B cell (primary cell): Measurements from ENCODE around the gene TGFBR3L. TPM values are rescaled to one million over a fixed set of nuclear protein-coding genes. Genes with fewer than 3 reads are reported as not detected.

ENCODE experiments used
- ATAC-seq: fragments of 200-7000 bp; cut with Tn5 transposase; one replicate; pipeline ENCODE4 v1.10.0; 2021; ENCODE audit warnings: low read depth, mild to moderate bottlenecking, moderate number of reproducible peaks, moderate library complexity
- CTCF ChIA-PET: fragments of 350-600 bp; sonication (Branson Sonifier 250); formaldehyde crosslinking; loops from one replicate; lab custom pipeline; 2021; ENCODE audit warnings: antibody characterized with exemption, inconsistent platforms; lab: Charles Lee
- POLR2A ChIA-PET: fragments of 350-600 bp; sonication (Branson Sonifier 250); formaldehyde crosslinking; loops from one replicate; lab custom pipeline; 2021; ENCODE audit warnings: antibody characterized with exemption; lab: Charles Lee
- DNase-seq: peaks from one replicate; pipeline ENCODE4 v3.0.0; 2013
- H2AFZ ChIP-seq: 2 replicates; pipeline ENCODE4 v1.6.1; 2012; ENCODE audit warnings: mild to moderate bottlenecking, low read depth, low read length; ENCODE audit not compliant: insufficient read depth, poor library complexity, severe bottlenecking
- H3K27ac ChIP-seq, 2 donors: 1 replicate in 1 of 2; 2 replicates in 1 of 2; pipeline ENCODE4 v1.5.1; 2012 to 2013; ENCODE audit warnings: low read length in 2 of 2, mild to moderate bottlenecking in 2 of 2, moderate library complexity in 1 of 2
- H3K27me3 ChIP-seq, 4 experiments: fragments of 200-600 bp in 1 of 4; sonication (generic) in 1 of 4; replicated peaks in 1 of 4; 1 replicate in 2 of 4; 2 replicates in 2 of 4; pipeline versions ENCODE4 v1.6.1 to v1.7.0; 2013 to 2016; ENCODE audit warnings: low read length in 3 of 4, mild to moderate bottlenecking in 2 of 4, mixed read lengths in 1 of 4, moderate library complexity in 1 of 4; ENCODE audit not compliant: insufficient read depth in 4 of 4, control insufficient read depth in 3 of 4; ENCODE audit errors: control extremely low read depth in 1 of 4
- H3K36me3 ChIP-seq, 2 experiments: replicated peaks in 1 of 2; 1 replicate in 1 of 2; 2 replicates in 1 of 2; pipeline versions ENCODE4 v1.6.1 to v1.7.1; 2013; ENCODE audit warnings: low read length in 1 of 2; ENCODE audit not compliant: insufficient read depth in 2 of 2, control insufficient read depth in 1 of 2; ENCODE audit errors: control extremely low read depth in 1 of 2, extremely low read depth in 1 of 2
- H3K4me1 ChIP-seq, 2 donors: fragments of 200-600 bp in 1 of 2; sonication (generic) in 1 of 2; 1 replicate in 1 of 2; 2 replicates in 1 of 2; pipeline versions ENCODE4 v1.5.1 to v1.6.1; 2013 to 2017; ENCODE audit warnings: low read length in 2 of 2; ENCODE audit not compliant: control insufficient read depth in 2 of 2, insufficient read depth in 2 of 2
- H3K4me2 ChIP-seq: replicated peaks from 2 replicates; pipeline ENCODE3; 2012; ENCODE audit warnings: mild to moderate bottlenecking, low read depth, low read length; ENCODE audit not compliant: poor library complexity, severe bottlenecking
- H3K4me3 ChIP-seq, 5 experiments: fragments of 200-600 bp in 1 of 5; sonication (generic) in 1 of 5; 1 replicate in 3 of 5; 2 replicates in 2 of 5; pipeline versions ENCODE4 v1.5.1 to v1.7.0; 2011 to 2016; ENCODE audit warnings: low read length in 4 of 5, mild to moderate bottlenecking in 4 of 5, low read depth in 2 of 5, control low read depth in 1 of 5, moderate library complexity in 1 of 5; ENCODE audit not compliant: insufficient read depth in 1 of 5; ENCODE audit errors: control extremely low read depth in 1 of 5, extremely low read depth in 1 of 5
- H3K79me2 ChIP-seq: fragments of 200-600 bp; sonication (generic); one replicate; pipeline ENCODE4 v1.6.0; 2016; ENCODE audit warnings: low read length; ENCODE audit not compliant: control insufficient read depth, insufficient read depth
- H3K9ac ChIP-seq: fragments of 200-600 bp; sonication (generic); 2 replicates; pipeline ENCODE4 v1.6.1; 2017; ENCODE audit warnings: mild to moderate bottlenecking, low read length, moderate library complexity
- H3K9me3 ChIP-seq, 3 donors: one replicate each; pipeline versions ENCODE4 v1.6.1 to v1.7.1; 2013; ENCODE audit warnings: low read length in 2 of 3; ENCODE audit not compliant: control insufficient read depth in 2 of 3, insufficient read depth in 1 of 3; ENCODE audit errors: control extremely low read depth in 1 of 3
- H4K20me1 ChIP-seq: 2 replicates; pipeline ENCODE4 v1.6.0; 2012; ENCODE audit warnings: mild to moderate bottlenecking, low read length; ENCODE audit not compliant: insufficient read depth, control insufficient read depth, poor library complexity, severe bottlenecking
- H3K27ac Mint-ChIP-seq: one replicate; pipeline ENCODE4 v1.8.0; 2021; ENCODE audit warnings: mixed read lengths
- H3K27me3 Mint-ChIP-seq: one replicate; pipeline ENCODE4 v1.8.0; 2021; ENCODE audit warnings: mixed read lengths
- H3K4me1 Mint-ChIP-seq: one replicate; pipeline ENCODE4 v1.8.0; 2021; ENCODE audit warnings: mixed read lengths
- H3K4me3 Mint-ChIP-seq: one replicate; pipeline ENCODE4 v1.8.0; 2021; ENCODE audit warnings: mixed read lengths
- H3K9me3 Mint-ChIP-seq: one replicate; pipeline ENCODE4 v1.8.0; 2022; ENCODE audit warnings: mixed read lengths; ENCODE audit not compliant: insufficient read depth
- EZH2 ChIP-seq: IDR thresholded peaks from 2 replicates; pipeline ENCODE4 v1.6.1; 2012; ENCODE audit warnings: borderline replicate concordance, low read depth, mild to moderate bottlenecking, moderate library complexity, low read length; ENCODE audit not compliant: insufficient read depth, poor library complexity, severe bottlenecking
- WGBS: methylation state at CpG from one replicate; pipeline ENCODE4 v1.1.5; 2013; ENCODE audit warnings: missing lambda C conversion rate; ENCODE audit not compliant: insufficient coverage; 5-methylcytosine and 5-hydroxymethylcytosine counted together
- intact Hi-C: fragments of 100-400 bp; cut with micrococcal nuclease; formaldehyde crosslinking; loops from one replicate; pipeline ENCODE4 v1.10.0; 2022
- polyA plus RNA-seq: library from polyadenylated mRNA; depleted of rRNA; stranded (reverse); fragments of >200 nt; gene quantifications from 2 replicates; pipeline ENCODE4 v1.2.3, GENCODE V29; 2012
- total RNA-seq, 2 donors: library from RNA; stranded (reverse); fragments of 120-200 nt in 1 of 2; gene quantifications; 1 replicate in 1 of 2; 2 replicates in 1 of 2; pipeline versions ENCODE4 v1.2.3 to v1.2.4, GENCODE V29; 2013 to 2022
- TF ChIP-seq, protein P1 (sequence below): fragments of 200-600 bp; IDR thresholded peaks from one replicate; pipeline ENCODE4 v1.8.0; 2022; ENCODE audit warnings: antibody characterized with exemption, mild to moderate bottlenecking

The TGFBR3L gene
- total and polyA plus RNA-seq, 2 donors (not counting 1 experiment from before 2014, with no cell fraction given) = 0.21 to 0.22 TPM

DNA sequence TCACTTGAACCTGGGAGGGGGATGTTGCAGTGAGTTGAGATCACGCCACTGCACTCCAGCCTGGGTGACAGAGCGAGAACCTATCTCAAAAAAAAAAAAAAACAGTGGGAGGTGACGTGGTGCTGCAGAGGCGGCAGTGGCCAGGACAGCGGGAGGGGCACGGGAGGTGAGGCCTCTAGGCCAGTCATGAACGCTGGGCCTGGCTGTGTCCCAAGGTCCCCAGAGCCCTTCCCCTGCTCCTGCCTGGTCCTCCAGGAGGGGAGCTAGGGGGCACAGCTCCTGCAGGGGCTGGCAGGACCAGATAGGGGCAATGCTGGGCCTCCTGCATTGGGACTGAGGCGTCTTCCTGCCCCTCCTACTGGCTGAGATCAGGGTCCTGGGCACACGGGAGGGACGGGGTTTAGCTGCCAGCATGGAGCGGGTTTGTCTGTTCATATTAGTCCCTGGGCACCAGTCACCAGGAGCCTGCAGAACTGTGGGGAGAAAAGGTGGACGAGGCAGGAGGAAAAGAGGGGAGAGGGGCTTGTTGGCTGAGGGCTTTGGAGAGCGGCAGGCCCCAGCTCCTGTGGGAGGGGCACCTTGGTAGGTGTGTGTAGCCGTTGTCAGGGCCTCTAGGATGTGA lies 6.4 kb upstream of the TGFBR3L start:
- H3K27ac ChIP-seq = no peak overlapping the region
- Mint-ChIP-seq H3K27ac (no peak overlapping the region), H3K4me3 (no peak overlapping the region), H3K27me3 (no peaks in the 10 kb centered on the region), H3K9me3 (no peaks in the 10 kb centered on the region), H3K4me1 (peaks cover 22% of the 10 kb centered on the region)
- ChIA-PET CTCF (interaction anchor here (1.3 kb wide), 1 partner anchor 9 kb away, joined by 3 read pairs; no protein-coding TSS in a partner anchor), POLR2A (interaction anchor here (0.6 kb wide), 1 partner anchor 157 kb away, joined by 3 read pairs; no protein-coding TSS in a partner anchor)
- H3K4me2 ChIP-seq = no peak overlapping the region
- no peak for DNase-seq
- TF ChIP-seq, protein P1, sequence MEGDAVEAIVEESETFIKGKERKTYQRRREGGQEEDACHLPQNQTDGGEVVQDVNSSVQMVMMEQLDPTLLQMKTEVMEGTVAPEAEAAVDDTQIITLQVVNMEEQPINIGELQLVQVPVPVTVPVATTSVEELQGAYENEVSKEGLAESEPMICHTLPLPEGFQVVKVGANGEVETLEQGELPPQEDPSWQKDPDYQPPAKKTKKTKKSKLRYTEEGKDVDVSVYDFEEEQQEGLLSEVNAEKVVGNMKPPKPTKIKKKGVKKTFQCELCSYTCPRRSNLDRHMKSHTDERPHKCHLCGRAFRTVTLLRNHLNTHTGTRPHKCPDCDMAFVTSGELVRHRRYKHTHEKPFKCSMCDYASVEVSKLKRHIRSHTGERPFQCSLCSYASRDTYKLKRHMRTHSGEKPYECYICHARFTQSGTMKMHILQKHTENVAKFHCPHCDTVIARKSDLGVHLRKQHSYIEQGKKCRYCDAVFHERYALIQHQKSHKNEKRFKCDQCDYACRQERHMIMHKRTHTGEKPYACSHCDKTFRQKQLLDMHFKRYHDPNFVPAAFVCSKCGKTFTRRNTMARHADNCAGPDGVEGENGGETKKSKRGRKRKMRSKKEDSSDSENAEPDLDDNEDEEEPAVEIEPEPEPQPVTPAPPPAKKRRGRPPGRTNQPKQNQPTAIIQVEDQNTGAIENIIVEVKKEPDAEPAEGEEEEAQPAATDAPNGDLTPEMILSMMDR = no peak
- TF ChIP-seq EZH2 = no peak
- WGBS = 90% methylated on average over 13 of the region's 14 CpGs
- H2AFZ ChIP-seq = no peak overlapping the region
- peaks cover 13% of the 10 kb centered on the region in 2 donors for H3K4me1 ChIP-seq
- peaks cover 41% of the 10 kb centered on the region for H3K79me2 ChIP-seq
- H3K27me3 ChIP-seq = no peaks in the 10 kb centered on the region
- intact Hi-C loops = no loop called here
- H3K36me3 ChIP-seq = peaks cover 3 to 41% of the 10 kb centered on the region in 2 experiments
- ATAC-seq = no peak
- no peak overlapping the region for H3K4me3 ChIP-seq
- H4K20me1 ChIP-seq = peaks cover 87% of the 10 kb centered on the region
- no peak overlapping the region for H3K9ac ChIP-seq
- peaks cover 0 to 1% (median 0%) of the 10 kb centered on the region in 3 donors for H3K9me3 ChIP-seq
